GM21526 (cell line): ENCODE data around the gene MAGOHB.

Experiments
- ATAC-seq: cut with Tn5 transposase; IDR thresholded peaks from one replicate; pipeline ENCODE4 v1.9.1; 2021; ENCODE audit warnings: moderate library complexity; ENCODE audit not compliant: unreplicated experiment, low FRiP score

MAGOHB gene

DNA sequence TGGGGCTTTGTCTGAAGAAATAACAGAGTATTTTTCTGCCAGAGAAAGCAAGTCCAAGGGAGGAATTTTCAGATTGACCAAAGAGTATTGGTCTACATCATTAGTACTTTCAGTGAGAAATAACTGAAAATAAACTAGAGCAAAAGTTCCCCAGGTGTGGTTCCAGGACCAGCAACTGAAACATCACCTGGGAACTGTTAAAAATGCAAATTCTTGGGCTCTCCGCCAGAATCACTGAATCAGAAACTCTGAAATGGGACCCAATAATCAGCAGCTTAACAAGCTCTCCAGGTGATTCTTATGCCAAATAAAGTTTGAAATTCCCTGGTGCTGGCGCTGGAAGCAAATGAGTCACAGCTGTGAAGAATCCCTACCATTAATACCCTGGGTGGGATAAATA, 55.6 kb downstream of the MAGOHB start:
- ATAC-seq = no peak

DNA sequence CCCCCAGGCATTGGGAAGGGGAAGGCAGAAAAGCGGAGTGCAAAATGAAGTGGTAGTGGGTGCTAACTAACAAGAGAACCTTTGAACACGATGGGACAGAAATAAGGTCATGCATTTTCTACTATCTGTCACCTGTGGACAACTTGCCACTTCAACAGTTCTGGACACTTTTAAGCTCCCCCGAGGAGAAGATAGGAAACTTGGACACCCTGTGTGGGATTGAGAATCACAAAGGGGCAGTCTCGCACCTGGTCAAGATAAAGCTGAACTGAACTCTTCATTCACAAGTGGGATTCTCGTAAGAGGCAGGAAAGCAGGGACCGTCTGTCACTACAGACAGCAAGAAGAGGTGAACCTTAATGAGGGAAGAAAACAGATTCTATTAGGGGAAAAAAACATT, 56.1 kb downstream of the MAGOHB start:
- no peak for ATAC-seq

DNA sequence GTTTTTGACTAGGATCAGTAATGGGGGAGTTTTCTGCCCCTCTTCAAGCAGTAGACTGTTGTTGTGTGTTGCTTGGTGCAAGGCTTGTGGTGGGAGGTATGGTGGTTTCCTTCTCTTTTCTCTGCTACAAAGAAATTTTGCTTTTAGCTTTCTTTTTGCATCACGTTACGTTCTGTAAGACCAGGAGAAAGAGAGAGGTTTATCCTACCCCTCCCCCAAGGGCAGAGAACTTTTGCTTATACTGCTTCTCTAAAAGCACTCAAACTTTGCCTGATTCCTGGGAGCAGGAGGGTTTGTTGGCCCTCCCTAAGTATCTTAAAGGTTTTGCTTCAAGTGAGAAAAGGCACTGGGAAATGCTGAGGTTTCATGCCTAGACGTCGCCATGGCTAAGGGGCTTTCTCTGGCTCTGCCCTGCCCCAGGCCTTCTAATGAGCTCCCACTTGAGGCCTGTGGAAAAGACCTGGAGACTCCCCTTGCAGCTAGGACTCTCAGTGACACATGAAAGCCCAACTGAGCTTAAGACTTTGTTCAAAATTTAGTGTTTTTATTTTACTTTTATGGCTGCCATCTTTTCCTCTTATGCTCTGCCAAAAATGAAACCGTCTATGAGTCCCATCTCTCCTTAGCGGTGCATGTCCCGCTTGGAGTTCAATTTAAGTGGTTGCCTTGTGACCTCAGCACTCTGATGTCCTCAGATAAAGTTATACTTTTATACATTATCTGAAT, 58.5 kb downstream of the MAGOHB start:
- ATAC-seq = no peak

DNA sequence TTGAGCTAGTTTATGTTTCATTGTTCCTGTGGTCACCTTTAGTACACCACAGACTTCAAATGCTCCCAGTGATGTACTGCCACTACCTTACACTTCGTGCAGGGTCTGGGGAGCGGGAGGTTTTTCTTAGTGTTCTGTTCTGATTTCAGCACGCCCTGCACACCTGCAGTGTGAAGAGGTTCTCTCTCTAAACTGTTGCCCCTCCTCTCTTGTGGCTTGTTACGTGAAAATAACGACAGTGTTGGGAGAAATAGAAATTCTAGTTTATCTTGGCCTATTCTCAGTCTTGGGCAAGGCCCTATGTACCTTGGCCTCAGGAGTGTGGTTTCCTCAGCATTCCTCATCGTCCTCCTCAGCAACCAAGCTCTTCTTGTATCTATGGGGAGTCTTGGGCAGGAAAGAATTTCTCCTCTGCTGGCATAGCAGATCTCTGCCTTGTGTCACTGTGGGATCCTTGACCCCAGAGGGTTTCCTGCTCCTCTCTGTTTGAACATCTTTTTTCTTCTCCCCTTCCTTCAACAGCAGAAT, 59.1 kb downstream of the MAGOHB start:
- ATAC-seq = no peak
